GM12864 (cell line): ENCODE measurements around the gene TBC1D22A.

Experiments
- DNase-seq: peaks from one replicate; pipeline ENCODE4 v3.0.0-alpha.2; 2011; ENCODE audit warnings: low read depth
- H3K4me3 ChIP-seq: 2 replicates; pipeline ENCODE4 v1.5.1; 2011; ENCODE audit warnings: mild to moderate bottlenecking, low read depth, low read length, control low read depth
- CTCF ChIP-seq: IDR thresholded peaks from 2 replicates; pipeline ENCODE4 v1.5.1; 2011; ENCODE audit warnings: low read depth, mild to moderate bottlenecking, moderate library complexity, low read length, control low read depth, inconsistent platforms; ENCODE audit errors: missing control alignments

Gene TBC1D22A

GRCh38 chr22:47160781-47161520, 398.5 kb downstream of the TBC1D22A start:
- TF ChIP-seq CTCF: no peak
- no peak overlapping the region for H3K4me3 ChIP-seq
- no peak for DNase-seq

DNA sequence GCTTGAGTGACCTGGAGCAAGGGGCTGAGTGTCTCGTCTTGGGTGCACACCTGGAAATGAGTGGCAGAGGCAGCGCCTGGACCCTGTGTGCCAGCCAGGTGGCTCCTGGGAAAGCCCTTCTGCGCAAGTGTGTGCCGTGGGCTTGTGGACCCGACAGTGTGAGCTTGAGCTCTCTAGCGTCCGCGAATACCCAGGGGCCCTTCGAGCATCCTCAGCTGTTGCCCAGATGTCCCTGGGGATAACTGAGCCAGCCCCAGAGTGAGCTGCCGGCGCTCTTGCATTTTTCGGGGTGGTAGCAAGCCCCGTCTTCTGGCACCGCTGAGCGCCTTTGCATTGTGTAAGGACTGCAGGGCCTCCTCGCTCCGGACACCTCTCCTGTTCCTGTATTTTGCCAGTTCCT, 399.2 kb downstream of the TBC1D22A start:
- no peak for DNase-seq
- TF ChIP-seq CTCF: no peak
- H3K4me3 ChIP-seq: no peak overlapping the region

DNA sequence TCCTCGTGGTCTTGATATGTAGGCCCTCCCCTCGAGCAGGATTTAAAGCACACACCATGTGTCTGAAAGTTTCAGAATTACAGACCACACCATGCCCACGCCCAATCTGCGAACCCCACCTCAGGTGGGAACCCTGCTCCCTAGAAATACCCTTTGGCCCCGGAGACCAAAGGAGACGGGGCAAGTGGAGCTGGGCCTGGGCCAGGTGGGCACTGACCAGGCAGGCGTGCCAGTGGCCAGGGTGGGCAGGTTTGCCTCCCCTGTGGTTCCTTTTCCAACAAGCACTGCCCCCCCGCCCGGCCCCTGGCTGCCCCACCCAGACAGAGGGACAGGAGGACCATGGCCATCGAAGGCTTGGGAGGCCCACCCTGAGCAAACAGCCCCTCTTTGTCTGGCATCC, 400.4 kb downstream of the TBC1D22A start:
- no peak overlapping the region for H3K4me3 ChIP-seq
- DNase-seq: no peak
- TF ChIP-seq CTCF: no peak

GRCh38 chr22:47163481-47163855, 401.0 kb downstream of the TBC1D22A start:
- TF ChIP-seq CTCF: no peak
- H3K4me3 ChIP-seq: no peak overlapping the region
- no peak for DNase-seq

- no peak for DNase-seq
- no peak overlapping the region for H3K4me3 ChIP-seq
- no peak for TF ChIP-seq CTCF
Observed at GRCh38 chr22:47163856-47164513, 401.5 kb downstream of the TBC1D22A start.

- H3K4me3 ChIP-seq: no peak overlapping the region
- DNase-seq: no peak
- no peak for TF ChIP-seq CTCF
Observed at GRCh38 chr22:47164514-47165337, 402.3 kb downstream of the TBC1D22A start.
